HepG2 (cell line): ENCODE measurements around the gene ADRM1. TPM values are rescaled to one million over a fixed set of nuclear protein-coding genes. Genes with fewer than 3 reads are reported as not detected.

Experiments
- FOXJ3 ChIP-seq: sonication (generic); formaldehyde crosslinking; IDR thresholded peaks from 2 replicates; pipeline ENCODE4 v1.4.0; 2020; ENCODE audit warnings: missing genetic modification reagents, mild to moderate bottlenecking, borderline replicate concordance
- FOXP4 ChIP-seq: sonication (generic); formaldehyde crosslinking; IDR thresholded peaks from 2 replicates; pipeline ENCODE4 v1.4.0; 2020; ENCODE audit warnings: missing genetic modification reagents
- NCOR1 ChIP-seq: fragments of 200-600 bp; sonication (generic); IDR thresholded peaks from 2 replicates; pipeline ENCODE4 v1.7.0; 2017; ENCODE audit warnings: antibody characterized with exemption, low read length, borderline replicate concordance
- NFE2 ChIP-seq: sonication (generic); formaldehyde crosslinking; IDR thresholded peaks from 2 replicates; pipeline ENCODE4 v1.4.0; 2020; ENCODE audit warnings: missing genetic modification reagents
- RBAK ChIP-seq: sonication (generic); formaldehyde crosslinking; IDR thresholded peaks from 2 replicates; pipeline ENCODE4 v1.5.1; 2020; ENCODE audit warnings: mild to moderate bottlenecking, missing genetic modification reagents
- RFX1 ChIP-seq: fragments of 450-650 bp; IDR thresholded peaks from 2 replicates; pipeline ENCODE4 v1.6.1; 2017
- ZC3H13 ChIP-seq: sonication (generic); formaldehyde crosslinking; IDR thresholded peaks from 2 replicates; pipeline ENCODE4 v1.8.1; 2023; ENCODE audit warnings: mild to moderate bottlenecking, missing genetic modification reagents, moderate library complexity
- ZNF430 ChIP-seq: sonication (generic); formaldehyde crosslinking; IDR thresholded peaks from 2 replicates; pipeline ENCODE4 v1.9.0; 2021; ENCODE audit warnings: mild to moderate bottlenecking, missing genetic modification reagents
- ZNF484 ChIP-seq: sonication (generic); formaldehyde crosslinking; IDR thresholded peaks from 2 replicates; pipeline ENCODE4 v1.5.1; 2020; ENCODE audit warnings: mild to moderate bottlenecking, low read depth, missing genetic modification reagents, borderline replicate concordance
- ZNF720 ChIP-seq: sonication (generic); formaldehyde crosslinking; IDR thresholded peaks from 2 replicates; pipeline ENCODE4 v1.4.0; 2020; ENCODE audit warnings: missing genetic modification reagents
- polyA plus RNA-seq, 8 experiments: library from polyadenylated mRNA; depleted of rRNA in 3 of 8; stranded (reverse) in 7 of 8; unstranded in 1 of 8; fragments of >200 nt; fragmentation: Illumina TruSeq in 4 of 8; extraction: Trizol in 4 of 8; gene quantifications; 2 replicates each; pipeline versions ENCODE4 v1.2.1 to v1.2.3, GENCODE V29; 2011 to 2016; ENCODE audit warnings: low read depth in 4 of 8, missing spikeins in 1 of 8, mixed read lengths in 1 of 8; ENCODE audit not compliant: insufficient read depth in 1 of 8
- total RNA-seq, 5 experiments: library from RNA; depleted of rRNA; stranded (reverse); fragments of >200 nt; fragmentation: Illumina TruSeq; extraction: Trizol; gene quantifications; 2 replicates each; pipeline ENCODE4 v1.2.3, GENCODE V29; 2016; ENCODE audit warnings: low read depth in 1 of 5
- TF ChIP-seq, protein P1 (sequence below): sonication (generic); formaldehyde crosslinking; IDR thresholded peaks from 2 replicates; pipeline ENCODE4 v1.5.1; 2020; ENCODE audit warnings: mild to moderate bottlenecking, missing genetic modification reagents
- TF ChIP-seq, protein P2 (sequence below): sonication (generic); formaldehyde crosslinking; IDR thresholded peaks from one replicate; pipeline ENCODE4 v1.5.1; 2020; ENCODE audit warnings: mild to moderate bottlenecking, missing genetic modification reagents; ENCODE audit errors: not compliant biosample characterization
- TF ChIP-seq, protein P3 (sequence below): sonication (generic); formaldehyde crosslinking; IDR thresholded peaks from 2 replicates; pipeline ENCODE4 v1.4.0; 2020; ENCODE audit warnings: missing genetic modification reagents, mild to moderate bottlenecking, borderline replicate concordance

Gene ADRM1
- total and polyA plus RNA-seq, 2 of the 13 experiments (the other 11 are each of a cell fraction or from before 2014, with no cell fraction given), result 92.9 to 154 TPM

- TF ChIP-seq FOXP4 (CRISPR knock-in tag), result peak; percentile 48; the same call in 1 of the 2 replicates
- TF ChIP-seq NFE2 (CRISPR knock-in tag), result no peak
- TF ChIP-seq, protein P1, sequence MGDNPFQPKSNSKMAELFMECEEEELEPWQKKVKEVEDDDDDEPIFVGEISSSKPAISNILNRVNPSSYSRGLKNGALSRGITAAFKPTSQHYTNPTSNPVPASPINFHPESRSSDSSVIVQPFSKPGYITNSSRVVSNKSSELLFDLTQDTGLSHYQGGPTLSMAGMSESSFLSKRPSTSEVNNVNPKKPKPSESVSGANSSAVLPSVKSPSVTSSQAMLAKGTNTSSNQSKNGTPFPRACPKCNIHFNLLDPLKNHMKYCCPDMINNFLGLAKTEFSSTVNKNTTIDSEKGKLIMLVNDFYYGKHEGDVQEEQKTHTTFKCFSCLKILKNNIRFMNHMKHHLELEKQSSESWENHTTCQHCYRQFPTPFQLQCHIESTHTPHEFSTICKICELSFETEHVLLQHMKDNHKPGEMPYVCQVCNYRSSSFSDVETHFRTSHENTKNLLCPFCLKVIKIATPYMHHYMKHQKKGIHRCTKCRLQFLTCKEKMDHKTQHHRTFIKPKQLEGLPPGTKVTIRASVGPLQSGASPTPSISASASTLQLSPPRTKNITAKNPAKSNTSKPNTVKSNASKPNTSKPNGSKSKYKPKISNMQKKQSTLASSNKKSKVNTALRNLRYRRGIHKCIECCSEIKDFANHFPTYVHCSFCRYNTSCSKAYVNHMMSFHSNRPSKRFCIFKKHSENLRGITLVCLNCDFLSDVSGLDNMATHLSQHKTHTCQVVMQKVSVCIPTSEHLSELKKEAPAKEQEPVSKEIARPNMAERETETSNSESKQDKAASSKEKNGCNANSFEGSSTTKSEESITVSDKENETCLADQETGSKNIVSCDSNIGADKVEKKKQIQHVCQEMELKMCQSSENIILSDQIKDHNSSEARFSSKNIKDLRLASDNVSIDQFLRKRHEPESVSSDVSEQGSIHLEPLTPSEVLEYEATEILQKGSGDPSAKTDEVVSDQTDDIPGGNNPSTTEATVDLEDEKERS, result 0 out of 2 replicates have a peak, but pooled peaks have one; percentile 29
- TF ChIP-seq ZNF484 (CRISPR knock-in tag), result no peak
- TF ChIP-seq RBAK, result peak; percentile 89
- TF ChIP-seq FOXJ3, result 0 out of 2 replicates have a peak, but pooled peaks have one; percentile 44
- no peak for TF ChIP-seq ZNF720 (CRISPR knock-in tag)
- TF ChIP-seq, protein P2, sequence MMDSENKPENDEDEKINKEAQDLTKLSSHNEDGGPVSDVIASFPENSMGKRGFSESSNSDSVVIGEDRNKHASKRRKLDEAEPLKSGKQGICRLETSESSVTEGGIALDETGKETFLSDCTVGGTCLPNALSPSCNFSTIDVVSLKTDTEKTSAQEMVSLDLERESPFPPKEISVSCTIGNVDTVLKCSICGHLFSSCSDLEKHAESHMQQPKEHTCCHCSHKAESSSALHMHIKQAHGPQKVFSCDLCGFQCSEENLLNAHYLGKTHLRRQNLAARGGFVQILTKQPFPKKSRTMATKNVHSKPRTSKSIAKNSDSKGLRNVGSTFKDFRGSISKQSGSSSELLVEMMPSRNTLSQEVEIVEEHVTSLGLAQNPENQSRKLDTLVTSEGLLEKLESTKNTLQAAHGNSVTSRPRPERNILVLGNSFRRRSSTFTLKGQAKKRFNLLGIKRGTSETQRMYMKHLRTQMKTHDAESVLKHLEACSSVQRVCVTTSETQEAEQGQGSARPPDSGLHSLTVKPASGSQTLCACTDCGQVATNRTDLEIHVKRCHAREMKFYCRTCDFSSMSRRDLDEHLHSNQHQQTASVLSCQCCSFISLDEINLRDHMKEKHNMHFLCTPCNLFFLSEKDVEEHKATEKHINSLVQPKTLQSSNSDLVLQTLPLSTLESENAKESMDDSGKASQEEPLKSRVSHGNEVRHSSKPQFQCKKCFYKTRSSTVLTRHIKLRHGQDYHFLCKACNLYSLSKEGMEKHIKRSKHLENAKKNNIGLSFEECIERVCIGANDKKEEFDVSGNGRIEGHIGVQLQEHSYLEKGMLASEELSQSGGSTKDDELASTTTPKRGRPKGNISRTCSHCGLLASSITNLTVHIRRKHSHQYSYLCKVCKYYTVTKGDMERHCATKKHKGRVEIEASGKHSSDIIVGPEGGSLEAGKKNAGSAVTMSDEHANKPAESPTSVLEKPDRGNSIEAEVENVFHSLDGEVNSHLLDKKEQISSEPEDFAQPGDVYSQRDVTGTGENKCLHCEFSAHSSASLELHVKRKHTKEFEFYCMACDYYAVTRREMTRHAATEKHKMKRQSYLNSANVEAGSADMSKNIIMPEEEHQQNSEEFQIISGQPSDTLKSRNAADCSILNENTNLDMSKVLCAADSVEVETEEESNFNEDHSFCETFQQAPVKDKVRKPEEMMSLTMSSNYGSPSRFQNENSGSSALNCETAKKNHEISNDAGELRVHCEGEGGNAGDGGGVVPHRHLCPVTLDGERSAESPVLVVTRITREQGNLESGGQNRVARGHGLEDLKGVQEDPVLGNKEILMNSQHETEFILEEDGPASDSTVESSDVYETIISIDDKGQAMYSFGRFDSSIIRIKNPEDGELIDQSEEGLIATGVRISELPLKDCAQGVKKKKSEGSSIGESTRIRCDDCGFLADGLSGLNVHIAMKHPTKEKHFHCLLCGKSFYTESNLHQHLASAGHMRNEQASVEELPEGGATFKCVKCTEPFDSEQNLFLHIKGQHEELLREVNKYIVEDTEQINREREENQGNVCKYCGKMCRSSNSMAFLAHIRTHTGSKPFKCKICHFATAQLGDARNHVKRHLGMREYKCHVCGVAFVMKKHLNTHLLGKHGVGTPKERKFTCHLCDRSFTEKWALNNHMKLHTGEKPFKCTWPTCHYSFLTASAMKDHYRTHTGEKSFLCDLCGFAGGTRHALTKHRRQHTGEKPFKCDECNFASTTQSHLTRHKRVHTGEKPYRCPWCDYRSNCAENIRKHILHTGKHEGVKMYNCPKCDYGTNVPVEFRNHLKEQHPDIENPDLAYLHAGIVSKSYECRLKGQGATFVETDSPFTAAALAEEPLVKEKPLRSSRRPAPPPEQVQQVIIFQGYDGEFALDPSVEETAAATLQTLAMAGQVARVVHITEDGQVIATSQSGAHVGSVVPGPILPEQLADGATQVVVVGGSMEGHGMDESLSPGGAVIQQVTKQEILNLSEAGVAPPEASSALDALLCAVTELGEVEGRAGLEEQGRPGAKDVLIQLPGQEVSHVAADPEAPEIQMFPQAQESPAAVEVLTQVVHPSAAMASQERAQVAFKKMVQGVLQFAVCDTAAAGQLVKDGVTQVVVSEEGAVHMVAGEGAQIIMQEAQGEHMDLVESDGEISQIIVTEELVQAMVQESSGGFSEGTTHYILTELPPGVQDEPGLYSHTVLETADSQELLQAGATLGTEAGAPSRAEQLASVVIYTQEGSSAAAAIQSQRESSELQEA (CRISPR knock-in tag), result no peak
- 0 out of 2 replicates have a peak, but pooled peaks have one; percentile 53 for TF ChIP-seq ZNF430
- no peak for TF ChIP-seq RFX1
- TF ChIP-seq NCOR1, result peak; percentile 71; the same call in 1 of the 2 replicates
- TF ChIP-seq, protein P3, sequence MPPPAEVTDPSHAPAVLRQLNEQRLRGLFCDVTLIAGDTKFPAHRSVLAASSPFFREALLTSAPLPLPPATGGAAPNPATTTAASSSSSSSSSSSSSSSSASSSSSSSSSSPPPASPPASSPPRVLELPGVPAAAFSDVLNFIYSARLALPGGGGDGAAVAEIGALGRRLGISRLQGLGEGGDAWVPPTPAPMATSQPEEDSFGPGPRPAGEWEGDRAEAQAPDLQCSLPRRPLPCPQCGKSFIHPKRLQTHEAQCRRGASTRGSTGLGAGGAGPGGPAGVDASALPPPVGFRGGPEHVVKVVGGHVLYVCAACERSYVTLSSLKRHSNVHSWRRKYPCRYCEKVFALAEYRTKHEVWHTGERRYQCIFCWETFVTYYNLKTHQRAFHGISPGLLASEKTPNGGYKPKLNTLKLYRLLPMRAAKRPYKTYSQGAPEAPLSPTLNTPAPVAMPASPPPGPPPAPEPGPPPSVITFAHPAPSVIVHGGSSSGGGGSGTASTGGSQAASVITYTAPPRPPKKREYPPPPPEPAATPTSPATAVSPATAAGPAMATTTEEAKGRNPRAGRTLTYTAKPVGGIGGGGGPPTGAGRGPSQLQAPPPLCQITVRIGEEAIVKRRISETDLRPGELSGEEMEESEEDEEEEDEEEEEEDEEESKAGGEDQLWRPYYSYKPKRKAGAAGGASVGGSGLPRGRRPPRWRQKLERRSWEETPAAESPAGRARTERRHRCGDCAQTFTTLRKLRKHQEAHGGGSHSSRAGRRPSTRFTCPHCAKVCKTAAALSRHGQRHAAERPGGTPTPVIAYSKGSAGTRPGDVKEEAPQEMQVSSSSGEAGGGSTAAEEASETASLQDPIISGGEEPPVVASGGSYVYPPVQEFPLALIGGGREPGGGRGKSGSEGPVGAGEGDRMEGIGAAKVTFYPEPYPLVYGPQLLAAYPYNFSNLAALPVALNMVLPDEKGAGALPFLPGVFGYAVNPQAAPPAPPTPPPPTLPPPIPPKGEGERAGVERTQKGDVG (CRISPR knock-in tag), result peak; percentile 93
- no peak for TF ChIP-seq ZC3H13
Measured at GRCh38 chr20:62342910-62343309, 40.1 kb downstream of the ADRM1 start (continued).
